HUES64 (cell line): Measurements from ENCODE around the gene PKDREJ.

Experiments used
- H3K27ac ChIP-seq: 2 replicates; pipeline ENCODE4 v1.7.0; 2013; ENCODE audit warnings: low read depth, low read length, inconsistent platforms
- H3K27me3 ChIP-seq: 2 replicates; pipeline ENCODE4 v1.6.1; 2013; ENCODE audit warnings: mild to moderate bottlenecking, low read length; ENCODE audit not compliant: insufficient read depth
- H3K36me3 ChIP-seq: 2 replicates; pipeline ENCODE4 v1.6.1; 2013; ENCODE audit warnings: mild to moderate bottlenecking, low read length; ENCODE audit not compliant: insufficient read depth
- H3K4me1 ChIP-seq: 2 replicates; pipeline ENCODE4 v1.6.1; 2013; ENCODE audit warnings: mild to moderate bottlenecking, low read length, moderate library complexity; ENCODE audit not compliant: insufficient read depth
- H3K4me3 ChIP-seq: 2 replicates; pipeline ENCODE4 v1.5.1; 2013; ENCODE audit warnings: mild to moderate bottlenecking, low read length, moderate library complexity
- H3K9ac ChIP-seq: 2 replicates; pipeline ENCODE4 v1.6.1; 2013; ENCODE audit warnings: mild to moderate bottlenecking, low read depth, low read length
- H3K9me3 ChIP-seq: 2 replicates; pipeline ENCODE4 v1.6.1; 2013; ENCODE audit warnings: low read depth, low read length; ENCODE audit not compliant: insufficient read depth
- WGBS: fragments of 150-250, 120-280 bp; methylation state at CpG from one replicate; pipeline ENCODE4 v1.1.7; 2013; ENCODE audit warnings: missing lambda C conversion rate; 5-methylcytosine and 5-hydroxymethylcytosine counted together

The PKDREJ gene

GRCh38 chr22:46230262-46230901 lies 32.8 kb downstream of the PKDREJ start:
- Histone ChIP-seq H3K4me3 (no peak overlapping the region), H3K27me3 (no peaks in the 10 kb centered on the region), H3K4me1 (no peaks in the 10 kb centered on the region), H3K36me3 (no peaks in the 10 kb centered on the region), H3K9ac (no peak overlapping the region), H3K9me3 (no peaks in the 10 kb centered on the region), H3K27ac (no peak overlapping the region)
- 91% methylated on average over 13 of the region's 13 CpGs for WGBS

DNA sequence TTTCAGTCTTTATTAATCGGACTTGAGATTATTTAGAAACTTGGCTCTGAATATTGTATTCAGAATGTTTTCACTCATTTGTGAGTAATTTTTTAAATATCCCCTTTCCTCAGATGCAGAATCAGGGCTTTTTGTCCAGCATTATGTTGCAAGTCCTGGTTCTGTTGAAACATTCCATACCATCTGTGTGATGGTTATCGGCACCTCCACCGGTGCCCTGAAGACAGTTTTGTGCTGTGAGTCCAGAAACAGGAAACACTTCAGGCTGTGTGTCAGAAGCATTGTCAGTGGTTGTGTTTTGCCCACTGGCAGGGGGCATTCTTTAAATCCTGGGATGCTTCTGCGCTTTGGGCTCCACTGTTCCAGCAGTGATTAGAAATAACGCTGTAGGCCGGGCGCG lies 33.4 kb downstream of the PKDREJ start:
- Histone ChIP-seq H3K4me1 (no peaks in the 10 kb centered on the region), H3K36me3 (no peaks in the 10 kb centered on the region), H3K9me3 (no peaks in the 10 kb centered on the region), H3K9ac (no peak overlapping the region), H3K4me3 (no peak overlapping the region), H3K27me3 (no peaks in the 10 kb centered on the region), H3K27ac (no peak overlapping the region)
- 96% methylated on average over 8 of the region's 8 CpGs for WGBS

GRCh38 chr22:46226577-46226976 lies 36.6 kb downstream of the PKDREJ start:
- no peak overlapping the region for H3K27ac ChIP-seq
- H3K4me1 ChIP-seq, result peaks cover 3% of the 10 kb centered on the region; the same call in 1 of the 2 replicates
- 93% methylated on average over 7 of the region's 7 CpGs for WGBS
- H3K4me3 ChIP-seq, result no peak overlapping the region
- no peak overlapping the region for H3K9ac ChIP-seq
- H3K36me3 ChIP-seq, result no peaks in the 10 kb centered on the region
- H3K27me3 ChIP-seq, result no peaks in the 10 kb centered on the region
- no peaks in the 10 kb centered on the region for H3K9me3 ChIP-seq

GRCh38 chr22:46225631-46226030 lies 37.5 kb downstream of the PKDREJ start:
- H3K27ac ChIP-seq, result no peak overlapping the region
- H3K36me3 ChIP-seq, result no peaks in the 10 kb centered on the region
- H3K9me3 ChIP-seq, result no peaks in the 10 kb centered on the region
- peaks cover 3% of the 10 kb centered on the region; the same call in 1 of the 2 replicates for H3K4me1 ChIP-seq
- no peak overlapping the region for H3K4me3 ChIP-seq
- no peak overlapping the region for H3K9ac ChIP-seq
- no peaks in the 10 kb centered on the region for H3K27me3 ChIP-seq
- WGBS, result 92% methylated on average over 7 of the region's 7 CpGs

DNA sequence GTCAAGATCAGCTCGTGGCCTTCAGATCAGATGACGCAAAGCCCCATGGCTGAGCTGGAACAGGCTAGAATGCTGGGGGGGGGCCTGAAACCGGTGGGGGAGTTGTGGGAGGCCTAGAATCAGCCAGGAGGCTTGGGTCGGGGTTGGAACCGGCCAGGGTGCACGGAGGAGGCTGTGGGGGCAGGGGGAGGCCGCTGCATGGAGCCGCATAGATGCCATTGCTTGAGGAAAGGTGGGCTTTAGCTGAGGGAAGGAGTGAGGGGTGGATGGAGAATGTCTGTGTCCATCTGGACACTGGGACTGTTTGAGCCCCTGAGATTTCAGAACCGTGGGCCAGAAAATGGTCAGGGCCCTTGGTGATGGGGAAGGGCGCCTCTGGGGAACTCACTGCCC lies 38.2 kb downstream of the PKDREJ start:
- 79% methylated on average over 10 of the region's 10 CpGs for WGBS
- Histone ChIP-seq H3K4me1 (peaks cover 3% of the 10 kb centered on the region; the same call in 1 of the 2 replicates), H3K4me3 (no peak overlapping the region)

DNA sequence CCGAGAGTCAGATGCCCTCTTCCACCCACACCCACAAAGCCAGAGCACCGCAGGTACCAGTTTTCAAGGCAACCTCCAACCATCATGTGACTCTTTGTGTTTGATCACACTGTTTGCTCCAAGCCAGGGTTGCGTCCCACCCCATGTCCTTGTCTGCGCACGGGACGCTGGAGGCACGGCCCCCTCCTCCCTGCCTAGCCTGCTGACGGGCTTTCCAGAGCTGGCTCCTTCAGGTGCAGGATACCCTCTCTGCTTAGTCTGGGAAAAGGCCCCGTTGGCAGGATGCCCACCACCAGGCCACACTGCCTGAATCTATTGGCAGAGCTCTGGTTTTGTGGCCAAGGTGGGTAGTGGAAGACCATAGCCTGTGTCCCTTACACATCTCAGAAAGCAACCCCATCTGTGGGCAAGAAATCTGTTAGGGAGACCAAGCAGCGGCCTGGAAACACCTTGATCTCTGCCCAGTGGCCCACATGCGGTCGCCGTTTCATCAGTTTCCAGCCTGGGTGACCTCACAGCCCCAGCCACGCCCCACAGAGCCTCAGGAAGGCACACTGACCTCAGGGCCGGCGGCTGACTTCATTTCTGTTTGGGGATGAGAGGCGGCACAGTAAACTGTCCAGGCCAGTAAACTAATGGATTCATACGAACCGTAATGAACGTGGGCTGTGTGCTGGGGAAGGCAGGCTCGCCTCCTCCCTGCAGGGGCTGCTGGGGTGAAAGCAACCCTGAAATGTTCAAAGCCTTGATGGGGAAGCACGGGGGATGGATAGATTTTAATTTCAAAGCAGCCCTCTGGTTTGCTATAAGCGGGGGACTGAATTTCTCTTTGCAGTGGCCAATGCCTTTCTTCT lies 38.9 kb downstream of the PKDREJ start:
- Histone ChIP-seq H3K9me3 (no peaks in the 10 kb centered on the region), H3K9ac (no peak overlapping the region), H3K4me1 (peaks cover 3% of the 10 kb centered on the region; the same call in 1 of the 2 replicates), H3K4me3 (no peak overlapping the region), H3K27me3 (no peaks in the 10 kb centered on the region), H3K27ac (no peak overlapping the region), H3K36me3 (no peaks in the 10 kb centered on the region)
- 91% methylated on average over 23 of the region's 23 CpGs for WGBS

More for the DNA sequence above, 38.2 kb downstream of the PKDREJ start:
- no peaks in the 10 kb centered on the region for H3K27me3 ChIP-seq
- H3K27ac ChIP-seq, result no peak overlapping the region
- no peaks in the 10 kb centered on the region for H3K9me3 ChIP-seq
- no peak overlapping the region for H3K9ac ChIP-seq
- no peaks in the 10 kb centered on the region for H3K36me3 ChIP-seq

DNA sequence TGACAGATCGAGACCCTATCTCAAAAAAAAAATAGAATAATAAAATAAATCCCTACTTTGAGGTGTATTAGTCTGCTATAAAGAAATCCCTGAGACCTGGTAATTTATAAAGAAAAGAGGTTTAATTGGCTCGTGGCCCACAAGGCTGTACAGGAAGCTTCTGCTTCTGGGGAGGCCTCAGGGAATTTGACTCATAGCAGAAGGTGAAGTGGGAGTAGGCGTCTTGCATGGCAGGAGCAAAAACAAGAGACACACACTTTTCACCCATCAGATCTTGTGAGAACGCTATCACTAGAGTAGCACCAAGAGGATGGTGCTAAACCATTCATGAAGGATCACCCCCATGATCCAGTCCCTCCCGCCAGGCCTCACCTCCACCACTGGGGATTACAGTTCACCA lies 42.2 kb downstream of the PKDREJ start:
- Histone ChIP-seq H3K27ac (no peak overlapping the region), H3K4me1 (peaks cover 3% of the 10 kb centered on the region; the same call in 1 of the 2 replicates), H3K9me3 (no peaks in the 10 kb centered on the region), H3K27me3 (no peaks in the 10 kb centered on the region), H3K4me3 (no peak overlapping the region), H3K9ac (no peak overlapping the region), H3K36me3 (no peaks in the 10 kb centered on the region)
- 92% methylated on average over 4 of the region's 5 CpGs for WGBS

GRCh38 chr22:46219636-46220035 lies 43.5 kb downstream of the PKDREJ start:
- Histone ChIP-seq H3K27ac (no peak overlapping the region), H3K9ac (no peak overlapping the region), H3K36me3 (no peaks in the 10 kb centered on the region), H3K4me3 (no peak overlapping the region), H3K9me3 (no peaks in the 10 kb centered on the region), H3K27me3 (no peaks in the 10 kb centered on the region), H3K4me1 (peaks cover 3% of the 10 kb centered on the region; the same call in 1 of the 2 replicates)
- WGBS, result 94% methylated on average over 10 of the region's 10 CpGs

DNA sequence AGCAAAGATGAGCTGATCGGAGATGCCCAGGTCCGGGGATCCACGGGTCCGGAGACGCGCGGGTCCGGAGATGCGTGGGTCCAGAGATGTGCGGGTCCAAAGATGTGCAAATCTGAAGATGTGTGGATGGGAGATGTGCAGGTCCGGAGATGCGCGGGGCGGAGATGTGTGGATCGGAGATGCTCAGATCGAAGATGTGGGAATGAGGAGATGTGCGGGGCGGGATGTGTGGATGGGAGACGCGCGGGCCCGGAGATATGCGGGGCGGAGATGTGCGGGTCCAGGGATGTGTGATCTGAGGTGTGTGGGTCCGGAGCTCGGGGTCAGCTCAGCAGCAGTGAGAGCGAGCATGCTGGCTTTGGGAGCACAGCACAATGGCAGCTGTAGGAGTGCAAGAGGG lies 48.5 kb downstream of the PKDREJ start:
- Histone ChIP-seq H3K4me3 (no peak overlapping the region), H3K9ac (no peak overlapping the region), H3K4me1 (no peaks in the 10 kb centered on the region), H3K36me3 (no peaks in the 10 kb centered on the region), H3K27ac (no peak overlapping the region), H3K9me3 (peaks cover 5% of the 10 kb centered on the region), H3K27me3 (no peaks in the 10 kb centered on the region)
- WGBS, result 97% methylated on average over 28 of the region's 28 CpGs

GRCh38 chr22:46214149-46214548 lies 49.0 kb downstream of the PKDREJ start:
- H3K27ac ChIP-seq, result no peak overlapping the region
- H3K9ac ChIP-seq, result no peak overlapping the region
- 97% methylated on average over 29 of the region's 29 CpGs for WGBS
- H3K9me3 ChIP-seq, result peaks cover 10% of the 10 kb centered on the region
- H3K27me3 ChIP-seq, result no peaks in the 10 kb centered on the region
- no peak overlapping the region for H3K4me3 ChIP-seq
- no peaks in the 10 kb centered on the region for H3K4me1 ChIP-seq
- no peaks in the 10 kb centered on the region for H3K36me3 ChIP-seq

DNA sequence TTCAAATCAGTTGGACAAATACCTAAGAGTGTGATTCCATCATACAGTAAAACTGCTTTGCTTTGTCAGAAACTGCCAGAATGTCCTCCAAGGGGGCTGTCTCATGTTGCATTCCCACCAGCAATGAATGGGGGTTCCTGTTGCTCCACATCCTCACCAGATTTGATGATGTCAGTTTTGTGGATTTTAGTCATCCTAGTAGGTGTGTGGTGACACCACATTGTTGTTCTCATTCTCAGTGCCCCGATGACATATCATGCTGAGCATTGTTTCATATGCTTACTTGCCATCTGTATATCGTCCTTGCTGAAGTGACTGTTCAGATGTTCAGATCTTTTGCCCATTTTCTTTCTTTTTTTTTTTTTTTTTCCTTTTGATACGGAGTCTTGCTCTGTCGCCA lies 50.1 kb downstream of the PKDREJ start:
- no peak overlapping the region for H3K4me3 ChIP-seq
- H3K9me3 ChIP-seq, result peaks cover 15% of the 10 kb centered on the region
- H3K9ac ChIP-seq, result no peak overlapping the region
- 91% methylated on average over 4 of the region's 4 CpGs for WGBS
- H3K4me1 ChIP-seq, result no peaks in the 10 kb centered on the region
- no peaks in the 10 kb centered on the region for H3K27me3 ChIP-seq
- no peak overlapping the region for H3K27ac ChIP-seq
- H3K36me3 ChIP-seq, result no peaks in the 10 kb centered on the region
